MM.1S (cell line): Measurements from ENCODE around the gene TTC28.

Experiments used
- EZH2 ChIP-seq: fragments of 300-600 bp; sonication (generic); optimal IDR thresholded peaks from 2 replicates; pipeline ENCODE3; 2017; ENCODE audit warnings: low read depth, mild to moderate bottlenecking, antibody characterized with exemption, low read length, mixed read lengths
- EZH2phosphoT487 ChIP-seq: fragments of 300-600 bp; sonication (generic); IDR thresholded peaks from 2 replicates; pipeline ENCODE4 v1.6.1; 2018; ENCODE audit warnings: antibody characterized with exemption, low read length
- TF ChIP-seq, protein P1 (sequence below): fragments of 300-600 bp; sonication (generic); IDR thresholded peaks from 2 replicates; pipeline ENCODE4 v1.5.1; 2016; ENCODE audit warnings: antibody characterized with exemption, low read length, mixed read lengths

DNA sequence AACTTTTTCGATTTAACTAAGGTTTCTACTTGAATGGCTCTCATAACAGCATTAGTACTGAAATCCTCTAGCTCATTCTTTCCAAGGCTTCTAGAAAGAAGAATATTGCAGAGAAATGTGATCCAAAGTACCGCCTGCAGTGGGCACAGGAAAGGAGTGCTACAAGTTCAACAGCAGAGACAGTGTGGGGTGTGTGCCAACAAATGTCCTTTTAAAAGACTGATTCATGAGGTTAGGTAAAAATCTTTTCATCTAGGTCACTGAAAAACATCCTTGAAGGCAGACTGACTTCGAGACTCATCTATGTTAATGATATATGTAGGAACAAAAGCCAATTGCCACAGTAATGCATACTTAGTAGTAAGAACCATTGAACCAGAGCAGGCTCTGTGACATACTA lies 411.5 kb downstream of the TTC28 start:
- TF ChIP-seq EZH2 (no peak), EZH2phosphoT487 (no peak)
- TF ChIP-seq, protein P1, sequence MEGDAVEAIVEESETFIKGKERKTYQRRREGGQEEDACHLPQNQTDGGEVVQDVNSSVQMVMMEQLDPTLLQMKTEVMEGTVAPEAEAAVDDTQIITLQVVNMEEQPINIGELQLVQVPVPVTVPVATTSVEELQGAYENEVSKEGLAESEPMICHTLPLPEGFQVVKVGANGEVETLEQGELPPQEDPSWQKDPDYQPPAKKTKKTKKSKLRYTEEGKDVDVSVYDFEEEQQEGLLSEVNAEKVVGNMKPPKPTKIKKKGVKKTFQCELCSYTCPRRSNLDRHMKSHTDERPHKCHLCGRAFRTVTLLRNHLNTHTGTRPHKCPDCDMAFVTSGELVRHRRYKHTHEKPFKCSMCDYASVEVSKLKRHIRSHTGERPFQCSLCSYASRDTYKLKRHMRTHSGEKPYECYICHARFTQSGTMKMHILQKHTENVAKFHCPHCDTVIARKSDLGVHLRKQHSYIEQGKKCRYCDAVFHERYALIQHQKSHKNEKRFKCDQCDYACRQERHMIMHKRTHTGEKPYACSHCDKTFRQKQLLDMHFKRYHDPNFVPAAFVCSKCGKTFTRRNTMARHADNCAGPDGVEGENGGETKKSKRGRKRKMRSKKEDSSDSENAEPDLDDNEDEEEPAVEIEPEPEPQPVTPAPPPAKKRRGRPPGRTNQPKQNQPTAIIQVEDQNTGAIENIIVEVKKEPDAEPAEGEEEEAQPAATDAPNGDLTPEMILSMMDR: no peak
